ENCODE data around the gene KRT73.
"Not testable (repeated sequence)": the region's sequence is repeated elsewhere in the genome, so short reads cannot be mapped to it uniquely, and the experiment has no call there.

KRT73 gene

GRCh38 chr12:52598966-52599365 lies 19.4 kb downstream of the KRT73 start:
- FAIRE-seq: no peak

- FAIRE-seq: not testable (repeated sequence)
These were observed 24.1 kb downstream of the KRT73 start for GRCh38 chr12:52594237-52594636.

- FAIRE-seq: no peak
These were observed 26.8 kb downstream of the KRT73 start for GRCh38 chr12:52591521-52591920.

GRCh38 chr12:52590021-52590420 lies 28.3 kb downstream of the KRT73 start:
- no peak for FAIRE-seq

GRCh38 chr12:52587563-52587962 lies 30.8 kb downstream of the KRT73 start:
- no peak for FAIRE-seq

- no peak for FAIRE-seq
These were observed 32.4 kb downstream of the KRT73 start for GRCh38 chr12:52585946-52586345.

- FAIRE-seq: no peak
These were observed 33.3 kb downstream of the KRT73 start for GRCh38 chr12:52585066-52585465.

GRCh38 chr12:52584156-52584682 lies 34.1 kb downstream of the KRT73 start:
- FAIRE-seq: no peak

- no peak for FAIRE-seq
These were observed 35.3 kb downstream of the KRT73 start for GRCh38 chr12:52582971-52583456.

- no peak for FAIRE-seq
These were observed 35.9 kb downstream of the KRT73 start for GRCh38 chr12:52582486-52582885.

- no peak for FAIRE-seq
These were observed 36.9 kb downstream of the KRT73 start for GRCh38 chr12:52581481-52581880.

- no peak for FAIRE-seq
These were observed 37.3 kb downstream of the KRT73 start for GRCh38 chr12:52581066-52581465.

GRCh38 chr12:52580496-52580895 lies 37.9 kb downstream of the KRT73 start:
- FAIRE-seq: no peak

GRCh38 chr12:52579468-52580465 lies 38.6 kb downstream of the KRT73 start:
- FAIRE-seq: no peak

- FAIRE-seq: no peak
These were observed 39.9 kb downstream of the KRT73 start for GRCh38 chr12:52578469-52578868.

GRCh38 chr12:52577316-52577715 lies 41.0 kb downstream of the KRT73 start:
- FAIRE-seq: no peak

GRCh38 chr12:52575948-52576347 lies 42.4 kb downstream of the KRT73 start:
- no peak for FAIRE-seq

- no peak for FAIRE-seq
These were observed 43.1 kb downstream of the KRT73 start for GRCh38 chr12:52575256-52575655.

GRCh38 chr12:52573743-52574142 lies 44.6 kb downstream of the KRT73 start, which contains the start of gene KRT74:
TSS of gene KRT74 (minus strand) at chr12:52573843. CDS start at chr12:52573777, 66 bp downstream.
- FAIRE-seq: no peak

GRCh38 chr12:52573306-52573705 lies 45.1 kb downstream of the KRT73 start:
- FAIRE-seq: no peak

- FAIRE-seq: no peak
These were observed 47.8 kb downstream of the KRT73 start for GRCh38 chr12:52570511-52570910.

- FAIRE-seq: no peak
These were observed 50.2 kb downstream of the KRT73 start for GRCh38 chr12:52568111-52568510.

GRCh38 chr12:52566847-52567291 lies 51.5 kb downstream of the KRT73 start:
- FAIRE-seq: no peak

GRCh38 chr12:52564582-52564981 lies 53.8 kb downstream of the KRT73 start:
- no peak for FAIRE-seq

All from islet of Langerhans (tissue), 1 donor.